ENCODE results near the gene MOCS1.
"Not testable (repeated sequence)": the region's sequence is repeated elsewhere in the genome, so short reads cannot be mapped to it uniquely, and the experiment has no call there.

Gene MOCS1

DNA sequence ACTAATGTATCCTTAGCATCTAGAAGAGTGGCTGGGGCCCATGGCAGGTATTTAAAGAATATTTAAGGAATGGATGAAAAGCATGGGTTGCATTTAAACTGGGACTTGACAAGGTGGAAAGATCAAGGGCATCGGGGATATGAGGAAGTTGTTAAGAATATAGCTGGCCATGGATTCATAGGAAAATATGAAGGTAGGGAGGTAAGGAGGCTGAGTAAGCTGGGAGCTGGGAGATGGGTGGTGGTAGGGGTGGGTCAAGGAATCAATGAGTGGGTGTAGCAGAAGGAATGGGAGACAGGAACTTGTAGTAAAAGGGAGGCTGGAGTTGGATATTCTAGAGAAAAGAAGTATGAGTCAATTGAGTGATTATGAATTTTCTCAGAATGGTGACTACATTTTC lies 44.0 kb upstream of the MOCS1 start:
- TF ChIP-seq CTCF (IDR thresholded peaks at IDR 0.05; ENCODE audit: borderline replicate concordance, extremely low read depth, low read length, poor library complexity, severe bottlenecking) (no peak), EZH2 (IDR thresholded peaks at IDR 0.05; ENCODE audit: borderline replicate concordance, low read depth, low read length, severe bottlenecking) (no peak)
- Histone ChIP-seq H3K4me3 (ENCODE audit: low read depth in 1 of 2, low read length in 2 of 2) (no peak overlapping the region), H3K79me2 (ENCODE audit: insufficient read depth, low read length) (no peaks in the 10 kb centered on the region), H3K27ac (ENCODE audit: low read length) (no peak overlapping the region), H3K27me3 (ENCODE audit: insufficient read depth, low read length, poor library complexity) (peaks cover 4% of the 10 kb centered on the region), H3K4me2 (ENCODE audit: insufficient read depth, low read length) (no peak overlapping the region), H3K36me3 (ENCODE audit: insufficient read depth, low read length) (no peaks in the 10 kb centered on the region), H2AFZ (ENCODE audit: low read depth, low read length) (no peak overlapping the region), H4K20me1 (ENCODE audit: insufficient read depth, low read length) (no peaks in the 10 kb centered on the region), H3K9ac (ENCODE audit: low read depth, low read length) (no peak overlapping the region), H3K9me3 (ENCODE audit: insufficient read depth, low read length, severe bottlenecking) (no peaks in the 10 kb centered on the region), H3K4me1 (ENCODE audit: insufficient read depth, low read length) (no peaks in the 10 kb centered on the region)
- no peak for DNase-seq
- no peak for ATAC-seq (ENCODE audit: insufficient read depth, low read depth)

- Histone ChIP-seq H4K20me1 (ENCODE audit: insufficient read depth, low read length) (no peaks in the 10 kb centered on the region), H3K4me1 (ENCODE audit: insufficient read depth, low read length) (no peaks in the 10 kb centered on the region), H3K36me3 (ENCODE audit: insufficient read depth, low read length) (no peaks in the 10 kb centered on the region), H3K27me3 (ENCODE audit: insufficient read depth, low read length, poor library complexity) (peaks cover 4% of the 10 kb centered on the region), H3K9ac (ENCODE audit: low read depth, low read length) (no peak overlapping the region), H3K4me3 (ENCODE audit: low read depth in 1 of 2, low read length in 2 of 2) (no peak overlapping the region), H2AFZ (ENCODE audit: low read depth, low read length) (no peak overlapping the region), H3K4me2 (ENCODE audit: insufficient read depth, low read length) (no peak overlapping the region), H3K9me3 (ENCODE audit: insufficient read depth, low read length, severe bottlenecking) (no peaks in the 10 kb centered on the region), H3K27ac (ENCODE audit: low read length) (no peak overlapping the region), H3K79me2 (ENCODE audit: insufficient read depth, low read length) (no peaks in the 10 kb centered on the region)
- ATAC-seq (ENCODE audit: insufficient read depth, low read depth) (no peak), DNase-seq (no peak)
- TF ChIP-seq EZH2 (IDR thresholded peaks at IDR 0.05; ENCODE audit: borderline replicate concordance, low read depth, low read length, severe bottlenecking), result no peak
- no peak for TF ChIP-seq CTCF (IDR thresholded peaks at IDR 0.05; ENCODE audit: borderline replicate concordance, extremely low read depth, low read length, poor library complexity, severe bottlenecking)
Observed at GRCh38 chr6:39973661-39974060, 39.4 kb upstream of the MOCS1 start.

GRCh38 chr6:39972717-39973116 lies 38.5 kb upstream of the MOCS1 start:
- H2AFZ ChIP-seq (ENCODE audit: low read depth, low read length); H3K27me3 ChIP-seq (ENCODE audit: insufficient read depth, low read length, poor library complexity); H3K27ac ChIP-seq (ENCODE audit: low read length); H3K9me3 ChIP-seq (ENCODE audit: insufficient read depth, low read length, severe bottlenecking); ATAC-seq (ENCODE audit: insufficient read depth, low read depth); H3K79me2 ChIP-seq (ENCODE audit: insufficient read depth, low read length); H3K4me1 ChIP-seq (ENCODE audit: insufficient read depth, low read length); DNase-seq; H3K9ac ChIP-seq (ENCODE audit: low read depth, low read length); H3K4me3 ChIP-seq (ENCODE audit: low read depth in 1 of 2, low read length in 2 of 2); H3K4me2 ChIP-seq (ENCODE audit: insufficient read depth, low read length); H3K36me3 ChIP-seq (ENCODE audit: insufficient read depth, low read length); H4K20me1 ChIP-seq (ENCODE audit: insufficient read depth, low read length): not testable (repeated sequence)

GRCh38 chr6:39971131-39971530 lies 36.9 kb upstream of the MOCS1 start:
- not testable (repeated sequence) for H3K4me3 ChIP-seq (ENCODE audit: low read depth in 1 of 2, low read length in 2 of 2); H3K9me3 ChIP-seq (ENCODE audit: insufficient read depth, low read length, severe bottlenecking); H3K27ac ChIP-seq (ENCODE audit: low read length); H3K4me1 ChIP-seq (ENCODE audit: insufficient read depth, low read length); H3K4me2 ChIP-seq (ENCODE audit: insufficient read depth, low read length); H3K27me3 ChIP-seq (ENCODE audit: insufficient read depth, low read length, poor library complexity); H3K36me3 ChIP-seq (ENCODE audit: insufficient read depth, low read length); ATAC-seq (ENCODE audit: insufficient read depth, low read depth); DNase-seq; H3K79me2 ChIP-seq (ENCODE audit: insufficient read depth, low read length); H2AFZ ChIP-seq (ENCODE audit: low read depth, low read length); H4K20me1 ChIP-seq (ENCODE audit: insufficient read depth, low read length); H3K9ac ChIP-seq (ENCODE audit: low read depth, low read length)

Data from DND-41 (cell line).